Esophagus muscularis mucosa (tissue), 4 donors: Measurements from ENCODE around the gene MTA3. TPM values are rescaled to one million over a fixed set of nuclear protein-coding genes. Genes with fewer than 3 reads are reported as not detected.

Source experiments
- DNase-seq: peaks from one replicate; pipeline ENCODE4 v3.0.0-alpha.2; 2017; ENCODE audit errors: extremely low spot score
- H3K27ac ChIP-seq, 4 donors: fragments of 200-600 bp; sonication (generic); replicated peaks in 1 of 4; 1 replicate in 3 of 4; 2 replicates in 1 of 4; pipeline ENCODE4 v1.5.1; 2016 to 2019; ENCODE audit warnings: mild to moderate bottlenecking in 1 of 4
- H3K27me3 ChIP-seq, 4 donors: fragments of 200-600 bp; sonication (generic); one replicate each; pipeline versions ENCODE4 v1.5.1 to v1.6.0; 2016 to 2019
- H3K36me3 ChIP-seq, 4 donors: fragments of 200-600 bp; sonication (generic); one replicate each; pipeline ENCODE4 v1.5.1; 2016 to 2019
- H3K4me1 ChIP-seq, 4 donors: fragments of 200-600 bp; sonication (generic); one replicate each; pipeline ENCODE4 v1.5.1; 2016 to 2019
- H3K4me3 ChIP-seq, 4 donors: fragments of 200-600 bp; sonication (generic); 1 replicate in 2 of 4; 2 replicates in 2 of 4; pipeline ENCODE4 v1.5.1; 2016 to 2019; ENCODE audit warnings: mild to moderate bottlenecking in 4 of 4, moderate library complexity in 1 of 4
- H3K9me3 ChIP-seq, 4 donors: fragments of 200-600 bp; sonication (generic); 1 replicate in 3 of 4; 2 replicates in 1 of 4; pipeline ENCODE4 v1.5.1; 2016 to 2019
- CTCF ChIP-seq, 3 experiments: fragments of 200-600 bp in 2 of 3; fragments of 450-650 bp in 1 of 3; sonication (generic) in 2 of 3; IDR thresholded peaks; one replicate each; pipeline ENCODE4 v1.5.1; 2017 to 2019; ENCODE audit warnings: antibody characterized with exemption in 3 of 3, mild to moderate bottlenecking in 2 of 3, moderate library complexity in 1 of 3
- EP300 ChIP-seq: sonication (generic); formaldehyde crosslinking; IDR thresholded peaks from one replicate; pipeline ENCODE4 v1.6.1; 2017; ENCODE audit warnings: antibody characterized with exemption
- POLR2A ChIP-seq: fragments of 450-650 bp; IDR thresholded peaks from one replicate; pipeline ENCODE4 v1.6.1; 2017; ENCODE audit warnings: antibody characterized with exemption, moderate library complexity, mild to moderate bottlenecking, low read depth
- POLR2AphosphoS5 ChIP-seq, 2 donors: sonication (generic); formaldehyde crosslinking; IDR thresholded peaks; one replicate each; pipeline ENCODE4 v1.6.1; 2017; ENCODE audit warnings: antibody characterized with exemption in 2 of 2
- WGBS: methylation state at CpG from one replicate; pipeline ENCODE4 v1.1.5; 2018; 5-methylcytosine and 5-hydroxymethylcytosine counted together
- intact Hi-C: fragments of 100-400 bp; cut with DNase I; formaldehyde crosslinking; loops from one replicate; pipeline ENCODE4 v1.15.1; 2023
- total RNA-seq, 4 donors: library from RNA; depleted of rRNA; stranded (reverse); fragments of >200 nt; gene quantifications; one replicate each; pipeline versions ENCODE4 v1.1.0 to v1.2.1, GENCODE V29; 2016

Gene MTA3
- total RNA-seq, 4 donors from 2014 or later: 20.5 to 27.7 (median 24.3) TPM

- intact Hi-C loops: no loop called here
- WGBS: 97% methylated on average over 3 of the region's 3 CpGs
These were observed 30.9 kb upstream of the MTA3 start for GRCh38 chr2:42537493-42537892.

GRCh38 chr2:42542871-42543270, 25.6 kb upstream of the MTA3 start:
- intact Hi-C loops: no loop called here
- Histone ChIP-seq H3K4me3 (no peak overlapping the region), H3K27ac (no peak overlapping the region), H3K4me1 (no peaks in the 10 kb centered on the region), H3K36me3 (no peaks in the 10 kb centered on the region), H3K9me3 (no peaks in the 10 kb centered on the region), H3K27me3 (no peaks in the 10 kb centered on the region)
- TF ChIP-seq POLR2AphosphoS5 (IDR thresholded peaks at IDR 0.05): no peak
- no peak for TF ChIP-seq CTCF (IDR thresholded peaks at IDR 0.05)
- TF ChIP-seq POLR2A: no peak
- TF ChIP-seq EP300: no peak
- WGBS: 89% methylated on average over 4 of the region's 4 CpGs
- DNase-seq: no peak

More at GRCh38 chr2:42537493-42537892, 30.9 kb upstream of the MTA3 start:
- Histone ChIP-seq H3K27ac (no peak overlapping the region), H3K36me3 (no peaks in the 10 kb centered on the region), H3K4me3 (no peak overlapping the region), H3K4me1 (no peaks in the 10 kb centered on the region), H3K9me3 (no peaks in the 10 kb centered on the region), H3K27me3 (no peaks in the 10 kb centered on the region)
- no peak for DNase-seq
- TF ChIP-seq POLR2AphosphoS5 (IDR thresholded peaks at IDR 0.05): no peak
- no peak for TF ChIP-seq CTCF (IDR thresholded peaks at IDR 0.05)
- no peak for TF ChIP-seq POLR2A
- no peak for TF ChIP-seq EP300

- 88% methylated on average over 8 of the region's 8 CpGs for WGBS
- DNase-seq: no peak
- no peak overlapping the region for H3K27ac ChIP-seq
- H3K4me3 ChIP-seq: no peak overlapping the region
- H3K27me3 ChIP-seq: no peaks in the 10 kb centered on the region
- no peaks in the 10 kb centered on the region for H3K4me1 ChIP-seq
- TF ChIP-seq POLR2AphosphoS5 (IDR thresholded peaks at IDR 0.05) (no peak), CTCF (IDR thresholded peaks at IDR 0.05) (no peak), EP300 (no peak), POLR2A (no peak)
- intact Hi-C loops: no loop called here
- no peaks in the 10 kb centered on the region for H3K9me3 ChIP-seq
- H3K36me3 ChIP-seq: no peaks in the 10 kb centered on the region
These were observed 23.3 kb upstream of the MTA3 start for GRCh38 chr2:42545023-42545721.

- H3K4me1 ChIP-seq: no peaks in the 10 kb centered on the region
- no peaks in the 10 kb centered on the region for H3K27me3 ChIP-seq
- DNase-seq: no peak
- H3K36me3 ChIP-seq: no peaks in the 10 kb centered on the region
- WGBS: 77% methylated on average over 9 of the region's 9 CpGs
- no peaks in the 10 kb centered on the region for H3K9me3 ChIP-seq
- intact Hi-C loops: no loop called here
- no peak overlapping the region for H3K4me3 ChIP-seq
- H3K27ac ChIP-seq: no peak overlapping the region
- no peak for TF ChIP-seq POLR2A
- TF ChIP-seq POLR2AphosphoS5 (IDR thresholded peaks at IDR 0.05): no peak
- TF ChIP-seq EP300: no peak
- no peak for TF ChIP-seq CTCF (IDR thresholded peaks at IDR 0.05)
These were observed 22.5 kb upstream of the MTA3 start for GRCh38 chr2:42545841-42546390.

GRCh38 chr2:42547014-42547413, 21.4 kb upstream of the MTA3 start:
- WGBS: 61% methylated on average over 9 of the region's 9 CpGs
- DNase-seq: no peak
- H3K9me3 ChIP-seq: no peaks in the 10 kb centered on the region

More at GRCh38 chr2:42547014-42547413, 21.4 kb upstream of the MTA3 start:
- no peak overlapping the region for H3K27ac ChIP-seq
- H3K4me1 ChIP-seq: no peaks in the 10 kb centered on the region
- no peaks in the 10 kb centered on the region for H3K36me3 ChIP-seq
- no peak for TF ChIP-seq CTCF (IDR thresholded peaks at IDR 0.05)
- no peak for TF ChIP-seq POLR2A
- TF ChIP-seq EP300: no peak
- intact Hi-C loops: no loop called here
- no peak overlapping the region for H3K4me3 ChIP-seq
- H3K27me3 ChIP-seq: no peaks in the 10 kb centered on the region
